OCI-LY7 (cell line): ENCODE measurements around the gene EXOC1L. TPM values are rescaled to one million over a fixed set of nuclear protein-coding genes. Genes with fewer than 3 reads are reported as not detected.

ENCODE experiments used
- BruUV-seq: library from RNA; stranded (reverse); fragments of 400-500 nt; replicated peaks from 2 replicates; lab custom pipeline; 2021; lab: Mats Ljungman, UMichigan
- CTCF ChIA-PET: fragments of 300-600 bp; sonication (Branson Sonifier 250); formaldehyde crosslinking; loops from one replicate; lab custom pipeline; 2022; ENCODE audit warnings: antibody characterized with exemption; ENCODE audit not compliant: unreplicated experiment; lab: Charles Lee
- POLR2A ChIA-PET: fragments of 300-600 bp; sonication (Branson Sonifier 250); formaldehyde crosslinking; loops from one replicate; lab custom pipeline; 2022; ENCODE audit warnings: antibody characterized with exemption; lab: Charles Lee
- DNase-seq: peaks from one replicate; pipeline ENCODE4 v3.0.0-alpha.2; 2015; ENCODE audit warnings: low spot score
- H2AFZ ChIP-seq: fragments of 200-600 bp; sonication (generic), shearing (Covaris generic); 2 replicates; pipeline ENCODE4 v1.6.1; 2014; ENCODE audit warnings: mild to moderate bottlenecking, antibody characterized with exemption, low read length, moderate library complexity
- H3K27ac ChIP-seq: fragments of 200-600 bp; sonication (generic); 2 replicates; pipeline ENCODE4 v1.5.1; 2014; ENCODE audit warnings: mixed run types, low read depth, mild to moderate bottlenecking, moderate library complexity, low read length, inconsistent platforms; ENCODE audit not compliant: poor library complexity, severe bottlenecking
- H3K36me3 ChIP-seq: fragments of 200-600 bp; sonication (generic); 2 replicates; pipeline ENCODE4 v1.6.1; 2014; ENCODE audit warnings: mild to moderate bottlenecking, antibody characterized with exemption, low read length, moderate library complexity, mixed read lengths; ENCODE audit not compliant: insufficient read depth
- H3K4me1 ChIP-seq: fragments of 200-600 bp; sonication (generic); 2 replicates; pipeline ENCODE4 v1.5.1; 2014; ENCODE audit warnings: mild to moderate bottlenecking, low read length; ENCODE audit not compliant: insufficient read depth, poor library complexity, severe bottlenecking
- H3K4me2 ChIP-seq: fragments of 200-600 bp; sonication (generic); 2 replicates; pipeline ENCODE4 v1.6.1; 2014; ENCODE audit warnings: mild to moderate bottlenecking, low read length
- H3K4me3 ChIP-seq: fragments of 200-600 bp; sonication (generic); 2 replicates; pipeline ENCODE4 v1.5.1; 2014; ENCODE audit warnings: mild to moderate bottlenecking, low read depth, low read length; ENCODE audit not compliant: poor library complexity, severe bottlenecking
- H3K79me2 ChIP-seq: fragments of 200-600 bp; sonication (generic); 2 replicates; pipeline ENCODE4 v1.6.1; 2016; ENCODE audit warnings: low read depth, mild to moderate bottlenecking, low read length, moderate library complexity, mixed read lengths; ENCODE audit not compliant: insufficient read depth
- H3K9me2 ChIP-seq: fragments of 200-600 bp; sonication (generic); 2 replicates; pipeline ENCODE4 v1.6.1; 2016; ENCODE audit warnings: mild to moderate bottlenecking, low read length, mixed read lengths; ENCODE audit not compliant: insufficient read depth
- H3K9me3 ChIP-seq: fragments of 200-600 bp; sonication (generic); 2 replicates; pipeline ENCODE4 v1.6.1; 2014; ENCODE audit warnings: mild to moderate bottlenecking, mixed run types, low read length, mixed read lengths
- H4K20me1 ChIP-seq: fragments of 200-600 bp; sonication (generic); 2 replicates; pipeline ENCODE4 v1.6.1; 2014; ENCODE audit warnings: mild to moderate bottlenecking, antibody characterized with exemption, low read length, moderate library complexity, mixed read lengths; ENCODE audit not compliant: insufficient read depth
- EZH2phosphoT487 ChIP-seq: fragments of 200-600 bp; sonication (generic); IDR thresholded peaks from 2 replicates; pipeline ENCODE4 v1.6.1; 2018; ENCODE audit warnings: low read depth, borderline replicate concordance, mild to moderate bottlenecking, mixed run types, antibody characterized with exemption, low read length, moderate library complexity, mixed read lengths
- intact Hi-C: fragments of 100-400 bp; cut with micrococcal nuclease; formaldehyde crosslinking; loops from one replicate; pipeline ENCODE4 v1.10.0; 2022; ENCODE audit not compliant: unreplicated experiment
- total RNA-seq, 2 experiments: library from RNA; depleted of rRNA in 1 of 2; stranded (reverse); fragments of >200 nt in 1 of 2; shearing (Covaris generic) in 1 of 2; gene quantifications; 2 replicates each; pipeline ENCODE4 v1.2.3, GENCODE V29; 2014 to 2022
- TF ChIP-seq, protein P1 (sequence below): fragments of 200-600 bp; sonication (generic); conservative IDR thresholded peaks from 2 replicates; pipeline ENCODE4 v1.5.1; 2014; ENCODE audit warnings: mild to moderate bottlenecking, antibody characterized with exemption, low read length, moderate library complexity, mixed read lengths

EXOC1L gene
- total RNA-seq, 2 experiments from 2014 or later: not detected

DNA sequence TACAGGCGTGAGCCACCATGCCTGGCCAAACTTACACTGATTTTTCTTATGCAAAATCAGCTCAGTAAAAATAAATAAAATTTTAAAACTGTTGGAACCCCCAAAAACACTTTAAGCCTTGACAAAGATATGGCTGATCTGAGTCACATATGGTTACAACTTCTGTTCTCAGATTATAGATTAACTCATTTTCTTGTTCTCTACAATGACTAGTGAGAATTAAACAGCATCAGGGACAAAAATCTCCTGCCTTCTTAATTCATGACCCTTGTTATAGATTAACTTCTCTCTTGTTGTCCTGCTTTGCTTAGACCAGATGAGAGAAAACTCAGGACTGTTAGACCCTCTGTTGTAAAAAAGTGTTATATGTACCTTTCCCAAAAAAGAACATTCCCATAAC is 24.2 kb upstream of the EXOC1L start:
- Histone ChIP-seq H3K27ac (no peak overlapping the region), H3K9me2 (no peaks in the 10 kb centered on the region), H3K4me1 (no peaks in the 10 kb centered on the region), H3K79me2 (no peaks in the 10 kb centered on the region), H3K9me3 (no peaks in the 10 kb centered on the region), H2AFZ (no peak overlapping the region), H3K36me3 (no peaks in the 10 kb centered on the region), H4K20me1 (no peaks in the 10 kb centered on the region), H3K4me2 (no peak overlapping the region), H3K4me3 (no peak overlapping the region)
- intact Hi-C loops: no loop called here
- no TSS peak for BruUV-seq
- no peak for DNase-seq
- ChIA-PET POLR2A (no interaction called here), CTCF (no interaction called here)
- TF ChIP-seq, protein P1, sequence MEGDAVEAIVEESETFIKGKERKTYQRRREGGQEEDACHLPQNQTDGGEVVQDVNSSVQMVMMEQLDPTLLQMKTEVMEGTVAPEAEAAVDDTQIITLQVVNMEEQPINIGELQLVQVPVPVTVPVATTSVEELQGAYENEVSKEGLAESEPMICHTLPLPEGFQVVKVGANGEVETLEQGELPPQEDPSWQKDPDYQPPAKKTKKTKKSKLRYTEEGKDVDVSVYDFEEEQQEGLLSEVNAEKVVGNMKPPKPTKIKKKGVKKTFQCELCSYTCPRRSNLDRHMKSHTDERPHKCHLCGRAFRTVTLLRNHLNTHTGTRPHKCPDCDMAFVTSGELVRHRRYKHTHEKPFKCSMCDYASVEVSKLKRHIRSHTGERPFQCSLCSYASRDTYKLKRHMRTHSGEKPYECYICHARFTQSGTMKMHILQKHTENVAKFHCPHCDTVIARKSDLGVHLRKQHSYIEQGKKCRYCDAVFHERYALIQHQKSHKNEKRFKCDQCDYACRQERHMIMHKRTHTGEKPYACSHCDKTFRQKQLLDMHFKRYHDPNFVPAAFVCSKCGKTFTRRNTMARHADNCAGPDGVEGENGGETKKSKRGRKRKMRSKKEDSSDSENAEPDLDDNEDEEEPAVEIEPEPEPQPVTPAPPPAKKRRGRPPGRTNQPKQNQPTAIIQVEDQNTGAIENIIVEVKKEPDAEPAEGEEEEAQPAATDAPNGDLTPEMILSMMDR: no peak
- no peak for TF ChIP-seq EZH2phosphoT487

DNA sequence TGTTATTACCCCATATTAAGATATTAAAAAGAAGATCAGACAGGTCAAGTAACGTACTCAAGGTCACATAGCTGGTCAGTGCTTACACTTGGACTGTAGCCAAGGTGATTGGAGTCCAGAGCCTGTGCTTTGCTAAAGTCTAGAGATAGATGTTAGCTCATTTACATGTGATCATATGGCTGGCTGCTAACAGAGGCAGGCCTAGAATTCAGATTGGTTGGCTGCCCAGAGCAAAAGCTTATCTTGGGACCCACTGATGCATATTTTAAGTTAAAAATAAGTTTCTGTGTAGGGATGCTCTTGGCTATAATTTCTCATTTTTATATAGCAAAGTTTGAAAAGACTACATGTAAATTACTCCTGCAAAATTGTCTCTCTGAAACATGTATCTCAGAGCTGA is 18.1 kb upstream of the EXOC1L start:
- no peaks in the 10 kb centered on the region for H3K79me2 ChIP-seq
- no peak overlapping the region for H3K4me2 ChIP-seq
- no peaks in the 10 kb centered on the region for H3K36me3 ChIP-seq
- H3K27ac ChIP-seq: no peak overlapping the region
- no peak overlapping the region for H3K4me3 ChIP-seq
- no TSS peak for BruUV-seq
- H3K9me3 ChIP-seq: no peaks in the 10 kb centered on the region
- ChIA-PET POLR2A (interaction anchor here (0.6 to 1.7 kb wide), 2 partner anchors 11 to 1197 kb away, joined by 5 to 6 read pairs; no protein-coding TSS in a partner anchor), CTCF (no interaction called here)
- H3K4me1 ChIP-seq: no peaks in the 10 kb centered on the region
- DNase-seq: no peak
- intact Hi-C loops: no loop called here
- no peaks in the 10 kb centered on the region for H4K20me1 ChIP-seq
- TF ChIP-seq, protein P1: no peak
- TF ChIP-seq EZH2phosphoT487: no peak
- H2AFZ ChIP-seq: no peak overlapping the region
- no peaks in the 10 kb centered on the region for H3K9me2 ChIP-seq

DNA sequence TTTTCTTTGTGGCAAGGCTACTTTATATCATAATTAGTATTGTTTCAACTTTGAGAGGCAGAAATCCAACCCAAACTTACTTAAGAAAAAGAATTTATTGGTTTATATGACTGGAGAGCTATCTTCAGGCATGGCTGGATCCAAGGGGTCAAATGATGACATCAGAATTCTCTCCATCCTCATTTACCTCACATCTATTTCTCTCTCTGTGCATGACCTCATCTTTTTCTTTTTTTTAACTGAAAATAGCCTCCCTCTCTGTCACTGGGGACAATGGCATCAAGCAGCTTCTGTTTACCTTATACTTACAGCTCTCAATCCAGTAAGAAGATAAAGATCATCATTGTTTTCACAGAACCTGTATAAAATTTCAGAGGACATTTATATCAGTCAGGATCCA is 12.0 kb upstream of the EXOC1L start:
- Histone ChIP-seq H3K27ac (no peak overlapping the region), H3K36me3 (no peaks in the 10 kb centered on the region), H2AFZ (no peak overlapping the region), H3K4me3 (no peak overlapping the region), H3K79me2 (no peaks in the 10 kb centered on the region), H3K9me3 (no peaks in the 10 kb centered on the region), H3K4me1 (no peaks in the 10 kb centered on the region), H3K4me2 (no peak overlapping the region), H4K20me1 (no peaks in the 10 kb centered on the region), H3K9me2 (no peaks in the 10 kb centered on the region)
- BruUV-seq: no TSS peak
- intact Hi-C loops: no loop called here
- CTCF ChIA-PET: no interaction called here
- TF ChIP-seq, protein P1: no peak
- no peak for TF ChIP-seq EZH2phosphoT487
- DNase-seq: no peak
- POLR2A ChIA-PET: no interaction called here
